Prostate gland (tissue), 2 donors: Measurements from ENCODE around the gene SYT12. TPM values are rescaled to one million over a fixed set of nuclear protein-coding genes. Genes with fewer than 3 reads are reported as not detected.

Source experiments
- DNase-seq: peaks from one replicate; pipeline ENCODE4 v3.0.0-alpha.2; 2019; ENCODE audit warnings: low spot score
- H3K27ac ChIP-seq, 2 donors: fragments of 200-600 bp; sonication (generic); 2 replicates each; pipeline ENCODE4 v1.5.1; 2017 to 2019
- H3K27me3 ChIP-seq: fragments of 200-600 bp; sonication (generic); replicated peaks from 2 replicates; pipeline ENCODE4 v1.5.1; 2019; ENCODE audit not compliant: insufficient read depth
- H3K36me3 ChIP-seq, 2 donors: fragments of 200-600 bp; sonication (generic); 1 replicate in 1 of 2; 2 replicates in 1 of 2; pipeline versions ENCODE4 v1.5.1 to v1.8.1; 2017 to 2019
- H3K4me1 ChIP-seq: fragments of 200-600 bp; sonication (generic); replicated peaks from 2 replicates; pipeline ENCODE4 v1.5.1; 2019
- H3K4me3 ChIP-seq, 2 donors: fragments of 200-600 bp; sonication (generic); 2 replicates each; pipeline ENCODE4 v1.5.1; 2017 to 2019
- H3K9me3 ChIP-seq: fragments of 200-600 bp; sonication (generic); 2 replicates; pipeline ENCODE4 v1.5.1; 2017
- CTCF ChIP-seq, 4 experiments: fragments of 200-600 bp in 2 of 4; fragments of 450-650 bp in 2 of 4; sonication (generic) in 2 of 4; IDR thresholded peaks; 1 replicate in 3 of 4; 2 replicates in 1 of 4; pipeline ENCODE4 v1.5.1; 2016 to 2019; ENCODE audit warnings: antibody characterized with exemption in 4 of 4, mild to moderate bottlenecking in 2 of 4, moderate library complexity in 2 of 4
- POLR2A ChIP-seq: fragments of 450-650 bp; IDR thresholded peaks from one replicate; pipeline ENCODE4 v1.6.1; 2016; ENCODE audit warnings: antibody characterized with exemption, mild to moderate bottlenecking
- POLR2AphosphoS5 ChIP-seq: sonication (generic); formaldehyde crosslinking; IDR thresholded peaks from one replicate; pipeline ENCODE4 v1.6.1; 2017; ENCODE audit warnings: antibody characterized with exemption
- WGBS: methylation state at CpG from one replicate; pipeline ENCODE4 v1.1.5; 2018; 5-methylcytosine and 5-hydroxymethylcytosine counted together
- intact Hi-C: fragments of 100-400 bp; cut with DNase I; formaldehyde crosslinking; loops from one replicate; pipeline ENCODE4 v1.14.2; 2022
- total RNA-seq, 2 donors: library from RNA; depleted of rRNA; stranded (reverse); fragments of >200 nt; gene quantifications; one replicate each; pipeline ENCODE4 v1.1.0, GENCODE V29; 2016

Gene SYT12
- total RNA-seq, 2 donors from 2014 or later, result 2.1 to 3.4 TPM

- TF ChIP-seq POLR2A, result no peak
- TF ChIP-seq POLR2AphosphoS5, result peak; percentile 4
- no peak for TF ChIP-seq CTCF (IDR thresholded peaks at IDR 0.05)
- H3K4me1 ChIP-seq, result no peaks in the 10 kb centered on the region
- H3K27ac ChIP-seq, result no peak overlapping the region
- DNase-seq, result no peak
- intact Hi-C loops, result no loop called here
- no peaks in the 10 kb centered on the region for H3K36me3 ChIP-seq
- H3K4me3 ChIP-seq, result no peak overlapping the region
- H3K27me3 ChIP-seq, result no peaks in the 10 kb centered on the region
- 9% methylated on average over 8 of the region's 8 CpGs for WGBS
- H3K9me3 ChIP-seq, result no peaks in the 10 kb centered on the region
Observed at GRCh38 chr11:67033661-67034166, 10.8 kb downstream of the SYT12 start.

GRCh38 chr11:67034350-67034749 lies 11.4 kb downstream of the SYT12 start:
- Histone ChIP-seq H3K9me3 (no peaks in the 10 kb centered on the region), H3K4me1 (no peaks in the 10 kb centered on the region), H3K27ac (no peak overlapping the region), H3K36me3 (no peaks in the 10 kb centered on the region), H3K4me3 (no peak overlapping the region), H3K27me3 (no peaks in the 10 kb centered on the region)
- no peak for DNase-seq
- WGBS, result 91% methylated on average over 6 of the region's 6 CpGs
- TF ChIP-seq CTCF (IDR thresholded peaks at IDR 0.05) (no peak), POLR2A (no peak), POLR2AphosphoS5 (no peak)
- intact Hi-C loops, result no loop called here

GRCh38 chr11:67040147-67040546 lies 17.2 kb downstream of the SYT12 start:
- 79% methylated on average over 12 of the region's 12 CpGs for WGBS
- intact Hi-C loops, result no loop called here

GRCh38 chr11:67041602-67042001 lies 18.7 kb downstream of the SYT12 start:
- no peak overlapping the region for H3K27ac ChIP-seq
- no peak for DNase-seq
- TF ChIP-seq POLR2A (no peak), CTCF (IDR thresholded peaks at IDR 0.05) (no peak), POLR2AphosphoS5 (no peak)
- H3K4me1 ChIP-seq, result no peaks in the 10 kb centered on the region
- no peaks in the 10 kb centered on the region for H3K9me3 ChIP-seq
- H3K4me3 ChIP-seq, result no peak overlapping the region
- H3K36me3 ChIP-seq, result no peaks in the 10 kb centered on the region
- intact Hi-C loops, result no loop called here
- WGBS, result 87% methylated on average over 3 of the region's 3 CpGs
- no peaks in the 10 kb centered on the region for H3K27me3 ChIP-seq

More at GRCh38 chr11:67040147-67040546, 17.2 kb downstream of the SYT12 start:
- no peak for TF ChIP-seq POLR2A
- no peak for TF ChIP-seq CTCF (IDR thresholded peaks at IDR 0.05)
- TF ChIP-seq POLR2AphosphoS5, result no peak
- no peak for DNase-seq
- Histone ChIP-seq H3K36me3 (no peaks in the 10 kb centered on the region), H3K27ac (no peak overlapping the region), H3K9me3 (no peaks in the 10 kb centered on the region), H3K27me3 (no peaks in the 10 kb centered on the region), H3K4me1 (no peaks in the 10 kb centered on the region), H3K4me3 (no peak overlapping the region)

GRCh38 chr11:67043572-67044349 lies 20.8 kb downstream of the SYT12 start:
- TF ChIP-seq POLR2AphosphoS5 (no peak), POLR2A (no peak), CTCF (IDR thresholded peaks at IDR 0.05) (no peak)
- no peak for DNase-seq

More at GRCh38 chr11:67043572-67044349, 20.8 kb downstream of the SYT12 start:
- H3K9me3 ChIP-seq, result no peaks in the 10 kb centered on the region
- H3K36me3 ChIP-seq, result no peaks in the 10 kb centered on the region
- no peak overlapping the region for H3K4me3 ChIP-seq
- H3K27ac ChIP-seq, result no peak overlapping the region
- WGBS, result 82% methylated on average over 18 of the region's 18 CpGs
- no peaks in the 10 kb centered on the region for H3K27me3 ChIP-seq
- H3K4me1 ChIP-seq, result no peaks in the 10 kb centered on the region
- intact Hi-C loops, result no loop called here
